GM18861 (cell line): ENCODE results near the gene PAFAH2.

Experiments
- ATAC-seq: cut with Tn5 transposase; IDR thresholded peaks from one replicate; pipeline ENCODE4 v1.9.1; 2021; ENCODE audit not compliant: unreplicated experiment

The PAFAH2 gene

DNA sequence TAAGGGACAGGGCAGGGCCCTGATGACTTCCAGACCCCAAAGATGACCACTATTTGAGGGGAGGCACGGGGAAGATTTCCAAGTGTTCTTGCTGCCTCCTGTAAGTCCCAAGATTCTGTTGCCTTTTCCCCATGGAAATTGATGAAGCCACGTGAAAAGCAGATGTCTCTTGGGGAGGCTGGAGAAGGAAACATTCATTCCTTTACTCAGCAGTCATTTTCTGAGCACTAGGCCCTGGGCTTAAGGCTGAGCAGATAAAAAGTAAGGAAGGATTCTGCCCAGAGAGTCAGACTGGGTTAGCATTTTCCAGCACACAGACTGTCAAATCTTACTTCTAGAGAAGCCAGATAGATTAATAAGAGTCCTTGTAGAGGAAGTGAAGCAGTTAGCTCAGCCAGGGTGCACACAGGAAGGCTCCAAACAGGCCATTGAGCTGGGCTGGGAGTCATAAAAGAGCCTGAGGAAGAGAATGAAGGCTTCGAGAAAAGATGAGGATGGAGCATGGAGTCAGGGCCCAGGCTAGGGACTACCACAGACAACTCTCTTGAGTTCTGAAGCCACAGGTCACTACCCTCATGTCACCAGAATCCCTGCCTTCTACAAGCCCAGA lies 33.9 kb upstream of the PAFAH2 start:
- no peak for ATAC-seq

DNA sequence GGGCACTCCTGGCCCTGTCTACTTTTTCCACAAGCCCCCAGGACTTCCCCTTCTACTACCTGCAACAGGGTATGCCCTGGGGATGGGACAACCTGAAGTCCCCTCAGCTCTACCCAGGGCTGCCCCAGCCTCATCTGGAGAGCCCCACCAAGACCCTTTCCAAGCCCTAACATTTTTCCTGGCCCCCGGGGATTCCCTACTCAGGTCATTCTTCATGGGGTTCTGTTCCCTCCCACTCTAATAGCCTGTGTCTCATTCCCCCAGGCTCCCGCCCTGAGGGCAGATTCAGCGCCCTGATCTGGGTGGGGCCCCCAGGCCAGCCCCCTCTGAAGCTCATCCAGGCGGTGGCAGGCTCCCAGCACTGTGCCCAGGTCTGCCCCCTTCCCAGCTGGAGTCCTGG lies 33.3 kb upstream of the PAFAH2 start:
- ATAC-seq, result no peak

GRCh38 chr1:26029864-26030481 lies 32.1 kb upstream of the PAFAH2 start:
- ATAC-seq, result no peak

GRCh38 chr1:26029054-26029863 lies 31.4 kb upstream of the PAFAH2 start:
- no peak for ATAC-seq

GRCh38 chr1:26028490-26028980 lies 30.7 kb upstream of the PAFAH2 start:
- no peak for ATAC-seq

- no peak for ATAC-seq
Measured at GRCh38 chr1:26027716-26028489, 30.0 kb upstream of the PAFAH2 start.

GRCh38 chr1:26025517-26025916 lies 27.7 kb upstream of the PAFAH2 start:
- no peak for ATAC-seq

DNA sequence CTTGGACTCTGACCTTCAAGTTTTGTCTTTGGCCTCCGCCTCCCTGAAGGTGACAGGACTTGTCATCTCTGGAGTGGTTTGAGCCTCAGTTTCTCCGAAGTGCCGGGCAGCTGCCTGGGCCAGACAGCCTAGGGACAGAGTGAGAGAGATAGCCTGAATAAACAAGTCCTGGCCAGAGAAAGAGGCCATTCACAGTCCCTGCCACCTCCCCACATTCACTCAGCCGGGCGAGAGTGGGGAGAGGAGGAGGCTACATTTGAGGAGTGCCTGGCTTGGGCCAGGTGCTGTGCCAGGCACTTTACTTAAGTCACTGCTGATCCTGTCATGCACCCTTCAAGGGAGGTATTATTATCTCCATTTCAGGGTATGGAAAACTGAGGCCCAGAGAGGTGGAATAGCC lies 27.2 kb upstream of the PAFAH2 start:
- ATAC-seq, result no peak

GRCh38 chr1:26023826-26024225 lies 26.0 kb upstream of the PAFAH2 start:
- no peak for ATAC-seq

- ATAC-seq, result no peak
Measured at GRCh38 chr1:26023009-26023408, 25.1 kb upstream of the PAFAH2 start.

- no peak for ATAC-seq
Measured at GRCh38 chr1:26022404-26022779, 24.5 kb upstream of the PAFAH2 start.

GRCh38 chr1:26021647-26022403 lies 24.0 kb upstream of the PAFAH2 start, which contains the start of gene EXTL1:
Gene EXTL1, plus strand, starts transcription at chr1:26021775. Its CDS starts 872 bp downstream, at chr1:26022647.
- no peak for ATAC-seq

- no peak for ATAC-seq
Measured at GRCh38 chr1:26020941-26021646, 23.2 kb upstream of the PAFAH2 start.

- no peak for ATAC-seq
Measured at GRCh38 chr1:26020330-26020768, 22.5 kb upstream of the PAFAH2 start.

GRCh38 chr1:26019641-26020315 lies 21.9 kb upstream of the PAFAH2 start:
- no peak for ATAC-seq

DNA sequence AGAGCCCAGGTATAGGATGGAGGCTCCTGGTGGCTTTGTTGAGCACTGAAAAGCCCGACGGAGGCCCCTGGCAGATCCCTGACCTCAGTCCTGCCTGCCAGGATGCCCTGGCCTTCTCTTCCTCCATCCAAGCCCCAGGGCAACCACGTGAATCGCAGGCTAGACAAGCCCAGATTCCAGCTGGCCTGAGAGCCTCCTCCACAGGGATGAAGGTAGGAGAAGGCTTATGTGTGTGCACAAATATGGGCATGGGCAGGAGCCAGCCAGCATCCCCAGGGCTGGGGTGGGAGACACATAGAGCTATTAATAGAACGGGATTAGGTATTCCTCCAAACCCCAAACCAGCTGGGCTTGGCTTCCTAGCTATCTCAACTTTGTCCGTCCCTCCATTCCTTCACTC lies 19.7 kb upstream of the PAFAH2 start:
- ATAC-seq, result no peak

DNA sequence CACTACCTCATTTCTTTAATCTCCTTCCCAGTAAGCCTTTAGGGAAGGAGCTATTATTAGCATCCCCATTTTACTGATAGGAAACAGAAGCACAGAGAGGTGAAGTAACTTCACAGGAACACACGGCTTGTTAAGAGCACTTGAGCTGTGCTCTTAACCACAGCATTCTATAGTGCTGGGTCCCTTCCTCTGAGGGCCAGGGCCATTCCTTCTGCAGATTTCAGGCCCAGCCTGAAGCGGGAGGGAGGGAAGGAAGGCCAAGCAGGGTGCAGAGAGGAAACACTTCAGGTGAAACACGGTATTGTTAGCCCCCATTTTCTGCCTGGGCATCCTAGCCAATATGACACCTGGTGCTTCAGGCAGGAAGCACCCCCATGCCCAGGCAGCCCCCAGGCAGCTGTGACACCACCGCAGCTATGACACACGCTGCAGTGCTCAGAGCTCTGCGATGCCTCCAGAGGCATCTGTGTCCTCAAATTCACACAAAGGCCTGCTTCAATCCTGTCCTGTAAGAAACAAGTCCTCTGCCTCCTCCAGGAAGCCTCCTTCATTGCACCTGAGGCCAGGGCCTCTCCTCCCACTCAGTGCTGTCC lies 19.2 kb upstream of the PAFAH2 start:
- no peak for ATAC-seq

- no peak for ATAC-seq
Measured at GRCh38 chr1:26016258-26016952, 18.5 kb upstream of the PAFAH2 start.
